Endothelial cell of umbilical vein (primary cell): ENCODE data around the gene TOM1. TPM values are rescaled to one million over a fixed set of nuclear protein-coding genes. Genes with fewer than 3 reads are reported as not detected.

Experiments
- BruUV-seq: library from RNA; stranded (reverse); fragments of 400-500 nt; replicated peaks from 2 replicates; lab custom pipeline; 2021; lab: Mats Ljungman, UMichigan
- CTCF ChIA-PET: fragments of 300-600, 350-600 bp; sonication (Branson Sonifier 250); formaldehyde crosslinking; loops from one replicate; lab custom pipeline; 2021; ENCODE audit warnings: antibody characterized with exemption, inconsistent platforms; lab: Charles Lee
- POLR2A ChIA-PET: fragments of 300-600, 350-600 bp; sonication (Branson Sonifier 250); formaldehyde crosslinking; loops from one replicate; lab custom pipeline; 2021; ENCODE audit warnings: antibody characterized with exemption, inconsistent platforms; lab: Charles Lee
- DNase-seq: peaks from one replicate; pipeline ENCODE4 v3.0.0-alpha.2; 2011; ENCODE audit warnings: low read depth, low spot score
- FAIRE-seq: peaks from 2 replicates; lab custom pipeline; 2011; peaks lifted over from hg19 to GRCh38; lab: Jason Lieb, UNC
- H2AFZ ChIP-seq: 2 replicates; pipeline ENCODE4 v1.6.0; 2012; ENCODE audit warnings: low read depth, low read length, control low read depth, inconsistent platforms
- H3K27ac ChIP-seq: 2 replicates; pipeline ENCODE4 v1.5.1; 2011; ENCODE audit warnings: low read depth, mild to moderate bottlenecking, control low read depth, low read length, moderate library complexity; ENCODE audit not compliant: insufficient read depth
- H3K27me3 ChIP-seq, 2 experiments: 2 replicates each; pipeline versions ENCODE4 v1.6.0 to v1.6.1; 2011; ENCODE audit warnings: low read length in 2 of 2, mixed read lengths in 1 of 2; ENCODE audit not compliant: control insufficient read depth in 2 of 2, insufficient read depth in 2 of 2
- H3K36me3 ChIP-seq, 2 experiments: 2 replicates in 1 of 2; 3 replicates in 1 of 2; pipeline ENCODE4 v1.5.1; 2011; ENCODE audit warnings: low read length in 2 of 2, mild to moderate bottlenecking in 1 of 2, moderate library complexity in 1 of 2; ENCODE audit not compliant: control insufficient read depth in 2 of 2, insufficient read depth in 2 of 2; ENCODE audit errors: extremely low read depth in 1 of 2
- H3K4me1 ChIP-seq: 3 replicates; pipeline ENCODE4 v1.5.1; 2011; ENCODE audit warnings: mild to moderate bottlenecking, low read length; ENCODE audit not compliant: control insufficient read depth, insufficient read depth; ENCODE audit errors: extremely low read depth
- H3K4me2 ChIP-seq: 2 replicates; pipeline ENCODE4 v1.6.1; 2011; ENCODE audit warnings: low read length, control low read depth, mixed read lengths; ENCODE audit not compliant: insufficient read depth
- H3K4me3 ChIP-seq, 3 experiments: fragments of 200-600 bp in 1 of 3; sonication (generic), shearing (Covaris generic) in 1 of 3; replicated peaks in 1 of 3; 2 replicates each; pipeline ENCODE4 v1.5.1; 2011 to 2016; ENCODE audit warnings: control low read depth in 3 of 3, low read length in 3 of 3, mild to moderate bottlenecking in 2 of 3, inconsistent platforms in 1 of 3, low read depth in 1 of 3, moderate library complexity in 1 of 3; ENCODE audit not compliant: insufficient read depth in 1 of 3
- H3K79me2 ChIP-seq: 2 replicates; pipeline ENCODE4 v1.6.0; 2012; ENCODE audit warnings: low read length, inconsistent platforms; ENCODE audit not compliant: control insufficient read depth, insufficient read depth
- H3K9ac ChIP-seq: replicated peaks from 2 replicates; pipeline ENCODE3; 2011; ENCODE audit warnings: low read length, control low read depth; ENCODE audit not compliant: insufficient read depth; ENCODE audit errors: extremely low read depth
- H3K9me1 ChIP-seq: replicated peaks from 3 replicates; pipeline ENCODE4 v1.6.0; 2011; ENCODE audit warnings: mild to moderate bottlenecking, low read length; ENCODE audit not compliant: control insufficient read depth, insufficient read depth; ENCODE audit errors: extremely low read depth
- H3K9me3 ChIP-seq: replicated peaks from 2 replicates; pipeline ENCODE4 v1.5.1; 2012; ENCODE audit warnings: low read length, inconsistent platforms; ENCODE audit not compliant: control insufficient read depth, insufficient read depth
- H4K20me1 ChIP-seq: replicated peaks from 2 replicates; pipeline ENCODE3; 2011; ENCODE audit warnings: mild to moderate bottlenecking, low read length; ENCODE audit not compliant: control insufficient read depth, insufficient read depth; ENCODE audit errors: extremely low read depth
- EZH2 ChIP-seq: IDR thresholded peaks from 2 replicates; pipeline ENCODE4 v1.6.1; 2012; ENCODE audit warnings: borderline replicate concordance, low read depth, mild to moderate bottlenecking, moderate library complexity, low read length, inconsistent platforms; ENCODE audit not compliant: severe bottlenecking
- FOS ChIP-seq: IDR thresholded peaks from 2 replicates; pipeline ENCODE4 v1.6.1; 2011; ENCODE audit warnings: mild to moderate bottlenecking, low read length, moderate library complexity, borderline replicate concordance; ENCODE audit not compliant: insufficient read depth
- GATA2 ChIP-seq: IDR thresholded peaks from 2 replicates; pipeline ENCODE4 v1.7.0; 2011; ENCODE audit warnings: low read depth, mild to moderate bottlenecking, moderate library complexity, mixed read lengths, low read length; ENCODE audit not compliant: insufficient read length, insufficient read depth
- JUN ChIP-seq: IDR thresholded peaks from 2 replicates; pipeline ENCODE4 v1.6.1; 2011; ENCODE audit warnings: borderline replicate concordance, low read depth; ENCODE audit not compliant: insufficient read length, insufficient read depth
- MAX ChIP-seq: IDR thresholded peaks from 2 replicates; pipeline ENCODE4 v1.6.1; 2011; ENCODE audit not compliant: insufficient read depth, insufficient read length
- MYC ChIP-seq: IDR thresholded peaks from one replicate; pipeline ENCODE4 v1.6.1; 2011; ENCODE audit warnings: mild to moderate bottlenecking, low read depth, low read length
- POLR2A ChIP-seq: IDR thresholded peaks from 2 replicates; pipeline ENCODE4 v1.6.1; 2012; ENCODE audit warnings: low read depth, mild to moderate bottlenecking, control low read depth, low read length
- POLR2AphosphoS5 ChIP-seq: IDR thresholded peaks from 2 replicates; pipeline ENCODE4 v1.6.1; 2012; ENCODE audit warnings: low read depth, mild to moderate bottlenecking, control low read depth, low read length, moderate library complexity; ENCODE audit not compliant: insufficient read depth
- dilution Hi-C: fragments of 300-500 bp; cut with MboI; formaldehyde crosslinking; loops from one replicate; pipeline ENCODE4 v1.15.0; 2019; ENCODE audit warnings: low sequenced_read_pairs; ENCODE audit not compliant: extremely low pct_ligation_motif_present
- intact Hi-C: fragments of 100-400 bp; cut with micrococcal nuclease; formaldehyde crosslinking; loops from one replicate; pipeline ENCODE4 v1.10.0; 2022
- polyA plus RNA-seq, 4 experiments: library from polyadenylated mRNA; depleted of rRNA in 3 of 4; stranded (reverse) in 3 of 4; unstranded in 1 of 4; fragments of >200 nt; gene quantifications; 2 replicates each; pipeline versions ENCODE4 v1.2.1 to v1.2.3, GENCODE V29; 2011 to 2012; ENCODE audit warnings: missing spikeins in 1 of 4
- total RNA-seq: library from RNA; stranded (reverse); gene quantifications from 2 replicates; pipeline ENCODE4 v1.2.3, GENCODE V29; 2021
- TF ChIP-seq, protein P1 (sequence below), 2 donors: IDR thresholded peaks; 1 replicate in 1 of 2; 2 replicates in 1 of 2; pipeline ENCODE4 v1.5.1; 2011; ENCODE audit warnings: low read length in 2 of 2, mild to moderate bottlenecking in 2 of 2, moderate library complexity in 2 of 2, control low read depth in 1 of 2, inconsistent platforms in 1 of 2, low read depth in 1 of 2; ENCODE audit not compliant: insufficient read depth in 1 of 2; ENCODE audit errors: extremely low read depth in 1 of 2

TOM1 gene
- total and polyA plus RNA-seq, 2 donors (not counting 3 experiments of a cell fraction or from before 2014, with no cell fraction given), result 36.4 to 74.4 TPM

DNA sequence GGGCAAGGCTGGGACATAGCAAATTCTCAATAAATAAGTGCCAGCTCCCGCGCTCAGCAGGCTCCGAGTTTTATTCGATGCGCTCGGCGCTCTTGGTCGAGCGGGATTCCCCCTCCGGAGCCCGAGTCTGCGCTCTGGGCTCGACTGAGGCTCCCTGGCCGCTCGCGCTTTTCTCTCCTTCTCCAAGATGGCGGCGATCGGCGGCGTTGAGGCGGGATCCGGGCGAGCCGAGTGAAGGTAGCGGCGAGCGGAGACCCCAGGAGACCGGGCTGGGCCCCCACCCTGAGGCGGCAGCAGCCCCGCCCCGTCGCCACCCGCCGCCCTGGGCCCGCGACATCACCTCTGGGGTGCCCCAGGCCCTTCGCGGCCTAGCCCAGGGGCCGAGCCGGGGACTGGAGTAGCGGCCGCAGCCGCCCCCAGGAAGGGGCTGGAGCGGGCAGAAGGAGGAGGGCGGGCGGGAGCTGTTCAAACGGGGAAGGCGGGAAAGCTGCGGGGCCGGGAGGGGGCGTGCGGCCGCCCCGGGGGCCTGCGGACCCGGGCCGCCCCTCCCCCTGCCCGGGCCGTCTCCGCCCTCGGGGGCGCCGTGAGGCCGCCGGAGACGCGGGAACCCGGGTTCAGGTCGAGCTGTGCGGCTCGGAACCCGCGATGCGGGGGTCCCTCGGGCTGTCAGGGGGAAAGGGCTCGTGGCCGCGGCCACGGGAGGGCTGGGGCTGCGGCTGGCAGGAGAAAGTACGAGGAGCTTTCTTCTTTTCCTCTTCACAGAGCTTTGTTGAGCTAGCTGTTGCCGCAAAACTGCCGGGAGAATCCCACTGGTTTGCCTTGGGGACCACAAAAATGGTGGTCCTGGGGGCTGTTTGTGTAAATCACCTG lies 42.1 kb upstream of the TOM1 start, which contains the start of gene HMGXB4:
TSS of gene HMGXB4 (plus strand) at position 173 of the 870 bp plus-strand sequence. CDS start 4,898 bp downstream, outside the sequence.
- no peaks in the 10 kb centered on the region for H4K20me1 ChIP-seq
- peaks cover 2 to 3% of the 10 kb centered on the region in 2 experiments for H3K27me3 ChIP-seq
- POLR2A ChIA-PET, result interaction anchor here (1.3 kb wide), 1 partner anchor 42 kb away, joined by 4 read pairs; the partner anchor contains the start of gene TOM1
- H3K9me3 ChIP-seq, result no peaks in the 10 kb centered on the region
- H3K9ac ChIP-seq, result peak within 1 kb of the TSS; percentile 96
- H3K36me3 ChIP-seq, result peaks cover 0 to 5% of the 10 kb centered on the region in 2 experiments
- BruUV-seq, result TSS peak; percentile 59
- intact Hi-C loops, result no loop called here
- FAIRE-seq (peak; percentile 67), DNase-seq (peak; percentile 83)
- peak within 1 kb of the TSS; percentile 96 for H2AFZ ChIP-seq
- peaks cover 3% of the 10 kb centered on the region for H3K9me1 ChIP-seq
- dilution Hi-C loops, result no loop called here
- H3K4me2 ChIP-seq, result peak within 1 kb of the TSS; percentile 94
- TF ChIP-seq MYC (no peak), GATA2 (no peak), JUN (no peak), EZH2 (no peak), MAX (no peak), FOS (no peak), POLR2AphosphoS5 (no peak), POLR2A (peak; percentile 25)
- TF ChIP-seq, protein P1, sequence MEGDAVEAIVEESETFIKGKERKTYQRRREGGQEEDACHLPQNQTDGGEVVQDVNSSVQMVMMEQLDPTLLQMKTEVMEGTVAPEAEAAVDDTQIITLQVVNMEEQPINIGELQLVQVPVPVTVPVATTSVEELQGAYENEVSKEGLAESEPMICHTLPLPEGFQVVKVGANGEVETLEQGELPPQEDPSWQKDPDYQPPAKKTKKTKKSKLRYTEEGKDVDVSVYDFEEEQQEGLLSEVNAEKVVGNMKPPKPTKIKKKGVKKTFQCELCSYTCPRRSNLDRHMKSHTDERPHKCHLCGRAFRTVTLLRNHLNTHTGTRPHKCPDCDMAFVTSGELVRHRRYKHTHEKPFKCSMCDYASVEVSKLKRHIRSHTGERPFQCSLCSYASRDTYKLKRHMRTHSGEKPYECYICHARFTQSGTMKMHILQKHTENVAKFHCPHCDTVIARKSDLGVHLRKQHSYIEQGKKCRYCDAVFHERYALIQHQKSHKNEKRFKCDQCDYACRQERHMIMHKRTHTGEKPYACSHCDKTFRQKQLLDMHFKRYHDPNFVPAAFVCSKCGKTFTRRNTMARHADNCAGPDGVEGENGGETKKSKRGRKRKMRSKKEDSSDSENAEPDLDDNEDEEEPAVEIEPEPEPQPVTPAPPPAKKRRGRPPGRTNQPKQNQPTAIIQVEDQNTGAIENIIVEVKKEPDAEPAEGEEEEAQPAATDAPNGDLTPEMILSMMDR (IDR thresholded peaks at IDR 0.05; ENCODE audit: extremely low read depth in 1 of 2, insufficient read depth in 1 of 2, low read depth in 1 of 2, low read length in 2 of 2), result peak in 1 of 2 donors; percentile 15
- CTCF ChIA-PET, result interaction anchor here (1.4 kb wide), 2 partner anchors 8 to 26 kb away, joined by 4 to 9 read pairs; no protein-coding TSS in a partner anchor
- H3K4me3 ChIP-seq, result peak within 1 kb of the TSS; percentile 77 to 96 (median 92)
- H3K27ac ChIP-seq, result peak within 1 kb of the TSS; percentile 80
- H3K4me1 ChIP-seq, result peaks cover 12% of the 10 kb centered on the region
- H3K79me2 ChIP-seq, result peaks cover 35% of the 10 kb centered on the region
